Activated effector memory CD4-positive, alpha-beta T cell treated with Interleukin-2 at 50 U/mL for 16 hours (primary cell): Measurements from ENCODE around the gene LTBP1.

Experiments used
- DNase-seq: peaks from one replicate; pipeline ENCODE4 v3.0.0-alpha.2; 2020

Gene LTBP1

GRCh38 chr2:33278245-33278943 is 331.6 kb downstream of the LTBP1 start:
- DNase-seq: no peak

- DNase-seq: no peak
Measured at GRCh38 chr2:33284287-33284686, 337.5 kb downstream of the LTBP1 start.

GRCh38 chr2:33287507-33288005 is 340.8 kb downstream of the LTBP1 start:
- no peak for DNase-seq

GRCh38 chr2:33288011-33288410 is 341.3 kb downstream of the LTBP1 start:
- DNase-seq: no peak

- no peak for DNase-seq
Measured at GRCh38 chr2:33289961-33290360, 343.2 kb downstream of the LTBP1 start.

GRCh38 chr2:33291278-33292013 is 344.7 kb downstream of the LTBP1 start:
- DNase-seq: no peak

- no peak for DNase-seq
Measured at GRCh38 chr2:33292063-33292462, 345.3 kb downstream of the LTBP1 start.

- DNase-seq: no peak
Measured at GRCh38 chr2:33292981-33293595, 346.3 kb downstream of the LTBP1 start.

GRCh38 chr2:33298233-33298632 is 351.5 kb downstream of the LTBP1 start:
- DNase-seq: no peak

- DNase-seq: no peak
Measured at GRCh38 chr2:33301355-33301754, 354.6 kb downstream of the LTBP1 start.

- no peak for DNase-seq
Measured at GRCh38 chr2:33302348-33302747, 355.6 kb downstream of the LTBP1 start.

GRCh38 chr2:33304032-33304864 is 357.5 kb downstream of the LTBP1 start:
- DNase-seq: no peak

GRCh38 chr2:33307659-33308270 is 361.0 kb downstream of the LTBP1 start:
- no peak for DNase-seq

- DNase-seq: no peak
Measured at GRCh38 chr2:33312355-33312754, 365.6 kb downstream of the LTBP1 start.

GRCh38 chr2:33313039-33313438 is 366.3 kb downstream of the LTBP1 start:
- no peak for DNase-seq

GRCh38 chr2:33314541-33314940 is 367.8 kb downstream of the LTBP1 start:
- no peak for DNase-seq

GRCh38 chr2:33316328-33316727 is 369.6 kb downstream of the LTBP1 start:
- no peak for DNase-seq

- no peak for DNase-seq
Measured at GRCh38 chr2:33317369-33318007, 370.7 kb downstream of the LTBP1 start.

- DNase-seq: no peak
Measured at GRCh38 chr2:33318456-33318855, 371.7 kb downstream of the LTBP1 start.

- no peak for DNase-seq
Measured at GRCh38 chr2:33320573-33320972, 373.8 kb downstream of the LTBP1 start.

GRCh38 chr2:33321236-33321771 is 374.6 kb downstream of the LTBP1 start:
- DNase-seq: no peak
